ENCODE measurements around the gene PES1.

The PES1 gene

DNA sequence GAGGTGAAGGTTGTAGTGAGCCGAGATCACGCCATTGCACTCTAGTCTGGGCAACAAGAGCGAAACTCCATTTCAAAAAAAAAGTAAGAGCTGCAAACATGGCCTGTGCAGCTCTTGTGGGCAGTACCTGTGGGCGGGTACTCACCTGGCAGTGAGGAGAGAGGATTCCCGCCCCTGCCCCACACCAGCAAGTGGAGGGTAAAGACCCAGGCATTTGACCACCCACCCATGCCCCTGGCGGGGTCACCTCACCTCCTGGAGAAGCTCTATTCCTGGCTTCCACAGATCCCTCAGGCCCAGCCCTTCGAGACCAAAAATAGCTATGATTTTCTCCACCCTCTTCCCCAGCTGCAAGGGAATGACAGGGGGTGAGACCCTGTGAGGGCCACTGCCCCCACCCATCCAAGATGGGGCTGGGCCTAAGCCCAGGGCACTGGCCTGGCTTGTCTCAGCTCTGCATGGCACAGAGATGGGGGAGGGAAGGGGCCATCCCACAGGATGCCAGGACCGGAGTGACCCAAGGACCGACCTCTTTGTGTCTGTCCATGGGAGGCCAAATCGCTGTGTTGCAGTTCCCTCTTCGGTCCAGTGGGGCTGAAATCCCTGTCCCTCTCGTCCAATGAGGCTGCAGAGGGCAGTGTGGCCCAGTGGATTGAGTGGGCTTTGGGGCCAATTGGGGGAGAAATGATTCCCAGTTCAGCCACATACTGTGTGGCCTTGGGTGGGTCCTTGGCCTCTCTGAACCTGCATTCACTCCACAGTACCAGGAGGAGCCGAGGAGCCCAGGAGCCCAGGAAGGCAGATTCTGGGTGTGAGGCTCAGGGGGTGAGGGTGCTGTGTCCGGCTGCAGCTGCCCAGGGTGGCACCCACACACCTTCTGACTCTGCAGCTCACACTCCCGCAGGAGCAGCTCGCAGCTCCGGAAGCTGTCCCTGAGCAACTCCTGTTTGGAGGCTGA, 59.8 kb downstream of the PES1 start:
- H3K36me3 ChIP-seq (ENCODE audit: insufficient read depth, low read length): no peaks in the 10 kb centered on the region
- H3K27ac ChIP-seq (ENCODE audit: low read depth, low read length): no peak overlapping the region
- H3K4me3 ChIP-seq (ENCODE audit: low read depth, low read length): no peak overlapping the region

DNA sequence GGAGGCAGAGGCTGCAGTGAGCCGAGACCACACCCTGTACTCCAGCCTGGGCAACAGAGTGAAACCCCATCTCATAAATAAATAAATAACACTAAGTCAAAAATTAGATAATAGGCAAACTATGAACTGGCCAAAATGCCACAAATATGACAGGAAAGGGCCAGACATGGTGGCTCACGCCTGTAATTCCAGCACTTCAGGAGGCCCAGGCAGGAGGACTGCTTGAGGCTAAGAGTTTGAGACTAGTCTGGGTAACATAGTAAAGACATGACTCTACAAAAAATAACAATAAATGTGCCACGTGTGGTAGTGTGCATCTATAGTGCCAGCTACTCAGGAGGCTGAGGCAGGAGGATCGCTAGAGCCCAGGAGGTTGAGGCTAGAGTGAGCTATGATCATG, 65.1 kb downstream of the PES1 start:
- Histone ChIP-seq H3K4me1 (ENCODE audit: control insufficient read depth, insufficient read depth, low read length, unreplicated experiment) (no peaks in the 10 kb centered on the region), H3K4me3 (ENCODE audit: low read depth, low read length) (no peak overlapping the region), H3K27me3 (ENCODE audit: insufficient read depth, low read length) (no peaks in the 10 kb centered on the region), H3K79me2 (ENCODE audit: control insufficient read depth, insufficient read depth, low read length, unreplicated experiment) (no peaks in the 10 kb centered on the region), H3K36me3 (ENCODE audit: insufficient read depth, low read length) (no peaks in the 10 kb centered on the region), H2AFZ (ENCODE audit: low read length, unreplicated experiment) (no peak overlapping the region), H3K27ac (ENCODE audit: low read depth, low read length) (no peak overlapping the region)

More for the DNA sequence above, 59.8 kb downstream of the PES1 start:
- Histone ChIP-seq H3K79me2 (ENCODE audit: control insufficient read depth, insufficient read depth, low read length, unreplicated experiment) (no peaks in the 10 kb centered on the region), H3K27me3 (ENCODE audit: insufficient read depth, low read length) (no peaks in the 10 kb centered on the region), H2AFZ (ENCODE audit: low read length, unreplicated experiment) (no peak overlapping the region), H3K4me1 (ENCODE audit: control insufficient read depth, insufficient read depth, low read length, unreplicated experiment) (no peaks in the 10 kb centered on the region)
